T-helper 17 cell (primary cell): ENCODE measurements around the gene LCN12. TPM values are rescaled to one million over a fixed set of nuclear protein-coding genes. Genes with fewer than 3 reads are reported as not detected.

ENCODE experiments used
- total RNA-seq, 4 donors: library from RNA in 2 of 4; stranded (reverse) in 2 of 4; gene quantifications; one replicate each; pipeline ENCODE4 v1.2.3 and lab custom pipeline; 2022 to 2026

LCN12 gene
- total RNA-seq, 2 donors from 2014 or later, result 2.6 to 4.2 TPM

Other genes starting within 250 kb of the LCN12 start
- 1 to 10 TPM; 1.3 to 3.2 TPM for gene DIPK1B, start 239.7 kb upstream of the LCN12 start, total RNA-seq
- under 1 TPM in 1 of 2 donors, not detected in 1; 0.90 TPM for gene LCN10, start 209.3 kb upstream of the LCN12 start, total RNA-seq
- gene LCN6, start 203.7 kb upstream of the LCN12 start, total RNA-seq, result not detected
- gene LCN8, start 194.0 kb upstream of the LCN12 start, total RNA-seq, result under 1 TPM in 1 of 2 donors, not detected in 1; 0.65 TPM
- not detected for gene LCN15, start 187.8 kb upstream of the LCN12 start, total RNA-seq
- gene TMEM141, start 160.9 kb upstream of the LCN12 start, total RNA-seq, result 10 to 100 TPM; 16.5 to 21.8 TPM
- gene CCDC183, start 155.9 kb upstream of the LCN12 start, total RNA-seq, result 1 to 10 TPM; 1.8 to 2.2 TPM
- gene RABL6, start 144.3 kb upstream of the LCN12 start, total RNA-seq, result 10 to 100 TPM; 55.6 to 59.7 TPM
- gene AJM1, start 109.8 kb upstream of the LCN12 start, total RNA-seq, result 1 to 10 TPM; 2.9 to 3.7 TPM
- gene PHPT1, start 102.9 kb upstream of the LCN12 start, total RNA-seq, result 10 to 100 TPM; 33.8 to 36.2 TPM
- gene MAMDC4, start 99.9 kb upstream of the LCN12 start, total RNA-seq, result 1 to 10 TPM; 3.4 TPM
- gene EDF1, start 86.0 kb upstream of the LCN12 start, total RNA-seq, result 100 to 1,000 TPM; 212 to 224 TPM
- 10 to 100 TPM; 20.8 to 21.4 TPM for gene TRAF2, start 65.8 kb upstream of the LCN12 start, total RNA-seq
- 10 to 100 TPM; 84.3 to 88.4 TPM for gene FBXW5, start 7.5 kb upstream of the LCN12 start, total RNA-seq
- 1 to 10 TPM; 1.4 to 2.7 TPM for gene C8G, start 7.0 kb upstream of the LCN12 start, total RNA-seq
- 100 to 1,000 TPM in 1 of 2 donors, 10 to 100 TPM in 1; 21.4 to 166 TPM for gene PTGDS, start 25.2 kb downstream of the LCN12 start, total RNA-seq
- gene LCNL1, start 30.7 kb downstream of the LCN12 start, total RNA-seq, result 1 to 10 TPM in 1 of 2 donors, under 1 TPM in 1; 0.96 to 2.9 TPM
- 10 to 100 TPM; 85.7 to 89.9 TPM for gene PAXX, start 40.1 kb downstream of the LCN12 start, total RNA-seq
- 1 to 10 TPM; 1.9 to 2.1 TPM for gene CLIC3, start 44.3 kb downstream of the LCN12 start, total RNA-seq
- gene ABCA2, start 76.0 kb downstream of the LCN12 start, total RNA-seq, result 100 to 1,000 TPM; 120 to 131 TPM
- gene FUT7, start 79.8 kb downstream of the LCN12 start, total RNA-seq, result 10 to 100 TPM in 1 of 2 donors, 1 to 10 TPM in 1; 7.7 to 10.6 TPM
- 100 to 1,000 TPM; 139 to 202 TPM for gene NPDC1, start 93.9 kb downstream of the LCN12 start, total RNA-seq
- gene ENTPD2, start 101.8 kb downstream of the LCN12 start, total RNA-seq, result under 1 TPM in 1 of 2 donors, not detected in 1; 0.20 TPM
- gene SAPCD2, start 118.3 kb downstream of the LCN12 start, total RNA-seq, result under 1 TPM; 0.27 to 0.39 TPM
- 10 to 100 TPM in 1 of 2 donors, 1 to 10 TPM in 1; 9.3 to 10.2 TPM for gene UAP1L1, start 125.2 kb downstream of the LCN12 start, total RNA-seq
- 10 to 100 TPM; 62.0 to 62.3 TPM for gene MAN1B1, start 134.7 kb downstream of the LCN12 start, total RNA-seq
- 100 to 1,000 TPM; 270 to 311 TPM for gene DPP7, start 162.5 kb downstream of the LCN12 start, total RNA-seq
- not detected for gene GRIN1, start 186.9 kb downstream of the LCN12 start, total RNA-seq
- not detected for gene LRRC26, start 217.8 kb downstream of the LCN12 start, total RNA-seq
- gene TMEM210, start 219.8 kb downstream of the LCN12 start, total RNA-seq, result not detected
- gene ANAPC2, start 236.3 kb downstream of the LCN12 start, total RNA-seq, result 100 to 1,000 TPM; 114 to 116 TPM
- 10 to 100 TPM; 39.4 to 48.3 TPM for gene SSNA1, start 236.4 kb downstream of the LCN12 start, total RNA-seq
- gene TPRN, start 248.5 kb downstream of the LCN12 start, total RNA-seq, result 1 to 10 TPM; 5.7 to 6.3 TPM